Transverse colon (tissue), 4 donors: ENCODE data around the gene ISLR. TPM values are rescaled to one million over a fixed set of nuclear protein-coding genes. Genes with fewer than 3 reads are reported as not detected.

ENCODE experiments used
- DNase-seq: peaks from one replicate; pipeline ENCODE4 v3.0.0-alpha.2; 2019
- H3K27ac ChIP-seq, 4 donors: fragments of 200-600 bp; sonication (generic); 2 replicates each; pipeline ENCODE4 v1.5.1; 2016 to 2018; ENCODE audit warnings: inconsistent platforms in 4 of 4
- H3K27me3 ChIP-seq: fragments of 200-600 bp; sonication (generic); 2 replicates; pipeline ENCODE4 v1.5.1; 2017; ENCODE audit warnings: inconsistent platforms
- H3K36me3 ChIP-seq, 4 donors: fragments of 200-600 bp; sonication (generic); 2 replicates each; pipeline ENCODE4 v1.5.1; 2017 to 2019; ENCODE audit warnings: inconsistent platforms in 4 of 4
- H3K4me1 ChIP-seq, 4 donors: fragments of 200-600 bp; sonication (generic); 2 replicates each; pipeline ENCODE4 v1.5.1; 2017 to 2020; ENCODE audit warnings: inconsistent platforms in 4 of 4
- H3K4me3 ChIP-seq, 4 donors: fragments of 200-600 bp; sonication (generic); 1 replicate in 1 of 4; 2 replicates in 3 of 4; pipeline versions ENCODE4 v1.5.1 to v1.6.1; 2017 to 2019; ENCODE audit warnings: inconsistent platforms in 4 of 4
- H3K9me3 ChIP-seq, 2 donors: fragments of 200-600 bp; sonication (generic); 2 replicates each; pipeline ENCODE4 v1.5.1; 2017 to 2019; ENCODE audit warnings: inconsistent platforms in 2 of 2
- EP300 ChIP-seq: sonication (generic); formaldehyde crosslinking; IDR thresholded peaks from one replicate; pipeline ENCODE4 v1.6.1; 2017; ENCODE audit warnings: antibody characterized with exemption, low read depth
- POLR2A ChIP-seq: fragments of 450-650 bp; IDR thresholded peaks from one replicate; pipeline ENCODE4 v1.6.1; 2016; ENCODE audit warnings: antibody characterized with exemption, mild to moderate bottlenecking, moderate library complexity
- POLR2AphosphoS5 ChIP-seq, 3 donors: sonication (generic); formaldehyde crosslinking; IDR thresholded peaks; one replicate each; pipeline ENCODE4 v1.6.1; 2016; ENCODE audit warnings: antibody characterized with exemption in 3 of 3
- WGBS, 2 donors: methylation state at CpG; one replicate each; pipeline ENCODE4 v1.1.5; 2018; ENCODE audit warnings: low coverage in 1 of 2; 5-methylcytosine and 5-hydroxymethylcytosine counted together
- in situ Hi-C, 4 donors: fragments of 200-750 bp; cut with MboI; loops; one replicate each; pipeline versions ENCODE4 v1.15.0 to v1.15.1; 2017; ENCODE audit warnings: low sequenced_read_pairs in 3 of 4, low pct_ligation_motif_present in 1 of 4, low pct_unique_long_range_greater_than_20kb in 1 of 4
- intact Hi-C: fragments of 100-400 bp; cut with DNase I; formaldehyde crosslinking; loops from one replicate; pipeline ENCODE4 v1.15.1; 2023; ENCODE audit warnings: low total_unique reads
- total RNA-seq, 4 donors: library from RNA; depleted of rRNA; stranded (reverse); fragments of >200 nt; gene quantifications; one replicate each; pipeline ENCODE4 v1.1.0, GENCODE V29; 2016
- TF ChIP-seq, protein P1 (sequence below), 5 experiments: fragments of 200-600 bp in 3 of 5; fragments of 450-650 bp in 2 of 5; sonication (generic) in 3 of 5; IDR thresholded peaks; 1 replicate in 2 of 5; 2 replicates in 3 of 5; pipeline ENCODE4 v1.5.1; 2016 to 2017; ENCODE audit warnings: antibody characterized with exemption in 5 of 5, inconsistent platforms in 3 of 5, mild to moderate bottlenecking in 2 of 5, moderate library complexity in 1 of 5

Gene ISLR
- total RNA-seq, 4 donors from 2014 or later = 18.8 to 191 (median 25.5) TPM

DNA sequence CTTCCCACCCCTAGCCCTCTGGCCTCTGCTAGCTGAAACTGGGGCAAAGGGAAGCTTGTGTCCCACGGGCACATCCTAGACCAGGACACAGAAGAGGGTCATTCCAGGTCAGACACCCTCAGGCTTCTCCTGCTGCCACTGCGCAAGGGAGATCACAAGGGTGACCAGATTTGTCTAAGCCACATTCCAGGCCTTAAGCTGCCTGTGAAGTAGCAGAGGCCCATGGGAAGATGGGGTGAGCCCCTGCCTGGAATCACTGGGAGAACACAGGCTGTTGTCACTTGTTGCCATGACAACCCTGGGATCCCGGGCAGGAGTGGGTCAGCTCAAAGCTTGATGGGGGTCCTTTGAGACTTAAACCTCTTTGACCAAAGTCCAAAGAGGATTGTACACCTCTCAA, 18.3 kb downstream of the ISLR start:
- 68% methylated on average over 3 of the region's 3 CpGs; no CpG with 5 or more reads in 1 of the 2 donors for WGBS, 2 donors
- H3K9me3 ChIP-seq = no peaks in the 10 kb centered on the region
- H3K27ac ChIP-seq = no peak overlapping the region
- intact Hi-C loops = no loop called here
- no peaks in the 10 kb centered on the region for H3K27me3 ChIP-seq
- H3K36me3 ChIP-seq = no peaks in the 10 kb centered on the region
- DNase-seq = no peak
- H3K4me1 ChIP-seq = peaks cover 0 to 12% (median 5%) of the 10 kb centered on the region in 4 donors
- no peak overlapping the region for H3K4me3 ChIP-seq
- in situ Hi-C loops = no loop called here
- TF ChIP-seq POLR2A = no peak
- TF ChIP-seq, protein P1, sequence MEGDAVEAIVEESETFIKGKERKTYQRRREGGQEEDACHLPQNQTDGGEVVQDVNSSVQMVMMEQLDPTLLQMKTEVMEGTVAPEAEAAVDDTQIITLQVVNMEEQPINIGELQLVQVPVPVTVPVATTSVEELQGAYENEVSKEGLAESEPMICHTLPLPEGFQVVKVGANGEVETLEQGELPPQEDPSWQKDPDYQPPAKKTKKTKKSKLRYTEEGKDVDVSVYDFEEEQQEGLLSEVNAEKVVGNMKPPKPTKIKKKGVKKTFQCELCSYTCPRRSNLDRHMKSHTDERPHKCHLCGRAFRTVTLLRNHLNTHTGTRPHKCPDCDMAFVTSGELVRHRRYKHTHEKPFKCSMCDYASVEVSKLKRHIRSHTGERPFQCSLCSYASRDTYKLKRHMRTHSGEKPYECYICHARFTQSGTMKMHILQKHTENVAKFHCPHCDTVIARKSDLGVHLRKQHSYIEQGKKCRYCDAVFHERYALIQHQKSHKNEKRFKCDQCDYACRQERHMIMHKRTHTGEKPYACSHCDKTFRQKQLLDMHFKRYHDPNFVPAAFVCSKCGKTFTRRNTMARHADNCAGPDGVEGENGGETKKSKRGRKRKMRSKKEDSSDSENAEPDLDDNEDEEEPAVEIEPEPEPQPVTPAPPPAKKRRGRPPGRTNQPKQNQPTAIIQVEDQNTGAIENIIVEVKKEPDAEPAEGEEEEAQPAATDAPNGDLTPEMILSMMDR (IDR thresholded peaks at IDR 0.05) = no peak
- no peak for TF ChIP-seq POLR2AphosphoS5 (IDR thresholded peaks at IDR 0.05)
- TF ChIP-seq EP300 = no peak

DNA sequence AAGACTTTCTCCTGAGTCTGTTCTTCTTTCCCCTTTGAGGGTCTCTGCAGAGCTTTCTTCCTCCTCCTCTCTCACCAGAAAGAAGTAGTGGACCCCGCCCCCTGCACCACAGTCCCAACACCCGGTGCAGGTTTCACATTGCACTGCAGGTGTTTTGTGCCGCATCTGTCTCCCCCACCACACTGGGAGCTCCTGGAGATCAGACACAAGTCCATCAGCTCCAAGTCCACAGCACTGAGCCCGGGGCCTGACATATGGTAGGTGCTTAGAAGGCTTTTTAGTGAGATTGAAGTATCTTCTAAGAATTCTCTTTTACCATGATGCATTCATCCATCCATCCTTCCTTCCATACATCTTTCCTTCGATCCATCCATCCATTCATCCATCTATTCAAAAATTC, 19.2 kb downstream of the ISLR start:
- in situ Hi-C loops = no loop called here
- intact Hi-C loops = no loop called here

DNA sequence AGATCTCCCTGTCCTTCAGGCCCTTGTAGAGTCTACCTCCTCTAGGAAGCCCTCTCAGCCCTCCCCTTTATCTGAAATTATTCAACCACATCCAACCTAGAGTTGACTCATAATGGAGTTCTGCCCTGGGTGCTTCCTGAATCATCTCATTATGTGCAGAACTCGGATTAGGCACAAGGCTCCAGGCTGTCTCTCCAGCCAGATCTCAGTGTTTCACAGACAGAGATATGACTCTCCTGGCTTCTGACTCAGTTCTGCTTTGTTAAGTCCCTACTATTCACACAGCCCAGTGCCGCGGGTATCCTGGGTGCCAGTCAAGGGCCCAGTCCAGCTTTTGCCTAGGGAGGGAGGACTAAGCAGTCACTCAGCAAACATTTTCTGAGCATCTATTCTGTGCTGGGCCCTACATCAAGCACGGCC, 19.8 kb downstream of the ISLR start:
- DNase-seq = no peak
- intact Hi-C loops = no loop called here
- Histone ChIP-seq H3K27me3 (no peaks in the 10 kb centered on the region), H3K4me1 (peaks cover 0 to 12% (median 5%) of the 10 kb centered on the region in 4 donors), H3K36me3 (no peaks in the 10 kb centered on the region), H3K4me3 (no peak overlapping the region), H3K27ac (no peak overlapping the region), H3K9me3 (no peaks in the 10 kb centered on the region)
- WGBS, 2 donors = 76% methylated on average over 4 of the region's 4 CpGs; no CpG with 5 or more reads in 1 of the 2 donors
- in situ Hi-C loops = no loop called here
- TF ChIP-seq, protein P1 (IDR thresholded peaks at IDR 0.05) = no peak
- no peak for TF ChIP-seq EP300
- no peak for TF ChIP-seq POLR2A
- TF ChIP-seq POLR2AphosphoS5 (IDR thresholded peaks at IDR 0.05) = no peak

More for the DNA sequence above, 19.2 kb downstream of the ISLR start:
- Histone ChIP-seq H3K27ac (no peak overlapping the region), H3K27me3 (no peaks in the 10 kb centered on the region), H3K9me3 (no peaks in the 10 kb centered on the region), H3K4me3 (no peak overlapping the region), H3K36me3 (no peaks in the 10 kb centered on the region), H3K4me1 (peaks cover 0 to 12% (median 5%) of the 10 kb centered on the region in 4 donors)
- TF ChIP-seq POLR2AphosphoS5 (IDR thresholded peaks at IDR 0.05) = no peak
- no peak for TF ChIP-seq EP300
- TF ChIP-seq, protein P1 (IDR thresholded peaks at IDR 0.05) = no peak
- no peak for TF ChIP-seq POLR2A
- no peak for DNase-seq
- WGBS, 2 donors = 63 to 79% methylated on average over 2 to 5 of the region's 5 CpGs

DNA sequence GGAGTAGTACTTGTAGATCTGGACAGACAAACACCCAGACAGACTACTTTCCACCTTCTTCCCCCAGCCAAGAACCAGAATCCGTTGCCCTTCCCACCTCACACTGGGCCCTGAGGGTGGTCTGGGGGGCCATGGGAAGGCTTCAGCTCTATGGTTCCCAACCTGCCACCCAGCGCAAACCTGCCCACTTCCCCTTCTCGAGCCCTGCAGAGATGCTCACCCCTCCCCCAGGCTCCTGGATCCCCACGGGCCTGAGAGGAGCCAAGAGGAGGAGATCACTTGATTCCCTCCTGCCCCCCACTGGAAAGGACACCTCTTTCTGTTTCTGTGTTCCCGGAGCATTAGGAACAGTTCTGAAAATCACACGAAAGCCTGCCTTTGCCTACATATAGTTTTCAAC, 20.4 kb downstream of the ISLR start:
- in situ Hi-C loops = no loop called here
- WGBS, 2 donors = 86% methylated on average over 6 of the region's 6 CpGs; no CpG with 5 or more reads in 1 of the 2 donors
- DNase-seq = no peak

More for the DNA sequence above, 20.4 kb downstream of the ISLR start:
- Histone ChIP-seq H3K9me3 (no peaks in the 10 kb centered on the region), H3K27me3 (no peaks in the 10 kb centered on the region), H3K4me1 (peaks cover 0 to 12% (median 5%) of the 10 kb centered on the region in 4 donors), H3K36me3 (no peaks in the 10 kb centered on the region), H3K27ac (no peak overlapping the region), H3K4me3 (no peak overlapping the region)
- intact Hi-C loops = no loop called here
- no peak for TF ChIP-seq POLR2A
- no peak for TF ChIP-seq POLR2AphosphoS5 (IDR thresholded peaks at IDR 0.05)
- TF ChIP-seq EP300 = no peak
- TF ChIP-seq, protein P1 (IDR thresholded peaks at IDR 0.05) = no peak
